OCI-LY1 (cell line): ENCODE measurements around the gene RNF38.

ENCODE experiments used
- CTCF ChIP-seq: fragments of 200-600 bp; sonication (generic), shearing (Covaris generic); IDR thresholded peaks from 2 replicates; pipeline ENCODE4 v1.5.1; 2017; ENCODE audit warnings: mild to moderate bottlenecking, antibody characterized with exemption, low read length, moderate library complexity, mixed read lengths
- EZH2 ChIP-seq: fragments of 200-600 bp; sonication (generic), shearing (Covaris generic); IDR thresholded peaks from 2 replicates; pipeline ENCODE4 v1.8.0; 2017; ENCODE audit warnings: borderline replicate concordance, mixed run types, mild to moderate bottlenecking, antibody characterized with exemption, low read length, moderate library complexity, mixed read lengths

GRCh38 chr9:36346569-36346968 lies 53.5 kb downstream of the RNF38 start:
- TF ChIP-seq CTCF (no peak), EZH2 (no peak)
